Suppressor macrophage treated with lipopolysaccharide for 1 hour (primary cell): ENCODE data around the gene ZFYVE27.
A peak's percentile ranks its signal among the peaks of the same experiment; 100 is the strongest.

Source experiments
- DNase-seq, 3 donors: peaks; one replicate each; pipeline ENCODE4 v3.0.0-alpha.2; 2020 to 2022

Gene ZFYVE27

GRCh38 chr10:97714401-97715258 is 22.3 kb upstream of the ZFYVE27 start:
- DNase-seq: peak; percentile 69 to 81 (median 76)

- DNase-seq: no peak
These were observed 21.6 kb upstream of the ZFYVE27 start for GRCh38 chr10:97715259-97715874.

GRCh38 chr10:97717627-97718026 is 19.3 kb upstream of the ZFYVE27 start:
- no peak for DNase-seq

DNA sequence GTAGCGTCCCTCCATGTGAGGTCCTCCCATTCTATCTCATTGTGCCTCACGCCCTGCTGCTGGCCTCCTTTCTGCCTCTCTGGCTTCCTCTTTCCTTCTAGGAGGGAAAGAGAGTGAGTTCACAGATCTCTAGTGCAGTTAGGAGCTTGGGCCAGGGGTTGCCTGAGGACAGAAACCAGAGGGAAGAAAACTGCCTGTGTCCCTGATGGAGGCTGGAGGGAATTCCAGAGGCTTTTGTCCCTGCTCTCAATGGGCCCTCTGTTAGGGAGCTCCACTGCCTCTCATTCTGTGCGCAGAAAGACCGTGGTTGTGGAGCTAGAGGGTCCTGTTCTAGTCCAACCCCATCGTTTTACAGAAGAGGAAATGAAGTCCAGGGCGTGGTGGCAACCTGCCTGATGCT is 18.8 kb upstream of the ZFYVE27 start:
- peak; percentile 47 to 55 (median 47) for DNase-seq

DNA sequence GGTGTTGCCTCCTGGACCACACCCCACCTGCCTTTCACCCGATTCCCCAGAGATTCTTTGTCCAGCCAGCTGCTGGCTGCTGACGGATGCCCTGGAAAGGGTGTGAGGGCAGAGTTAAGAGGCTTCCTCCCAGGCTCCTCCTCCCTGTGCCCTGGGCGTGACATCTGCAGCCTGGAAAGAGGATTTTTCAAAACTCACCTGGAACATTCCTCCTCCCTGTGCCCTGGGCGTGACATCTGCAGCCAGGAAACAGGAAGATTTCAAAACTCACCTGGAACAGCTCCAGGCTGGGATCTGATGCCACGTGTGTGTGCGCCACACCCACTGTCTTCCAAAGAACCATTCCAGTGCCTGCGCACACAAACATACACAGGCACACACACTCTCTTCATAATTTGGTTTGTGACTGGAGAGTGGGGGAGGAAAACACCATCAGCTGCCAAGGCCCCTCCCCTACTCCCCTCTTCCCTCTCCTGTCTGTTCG is 18.2 kb upstream of the ZFYVE27 start:
- DNase-seq: peak in 1 of 3 donors; percentile 6

GRCh38 chr10:97719602-97720001 is 17.3 kb upstream of the ZFYVE27 start:
- DNase-seq: peak in 1 of 3 donors; percentile 9

GRCh38 chr10:97721871-97722780 is 14.8 kb upstream of the ZFYVE27 start:
- DNase-seq: peak in 1 of 3 donors; percentile 14

GRCh38 chr10:97723001-97723400 is 13.9 kb upstream of the ZFYVE27 start:
- DNase-seq: peak; percentile 42 to 60 (median 57)

- peak; percentile 82 to 95 (median 91) for DNase-seq
These were observed 12.5 kb upstream of the ZFYVE27 start for GRCh38 chr10:97724341-97724941.

DNA sequence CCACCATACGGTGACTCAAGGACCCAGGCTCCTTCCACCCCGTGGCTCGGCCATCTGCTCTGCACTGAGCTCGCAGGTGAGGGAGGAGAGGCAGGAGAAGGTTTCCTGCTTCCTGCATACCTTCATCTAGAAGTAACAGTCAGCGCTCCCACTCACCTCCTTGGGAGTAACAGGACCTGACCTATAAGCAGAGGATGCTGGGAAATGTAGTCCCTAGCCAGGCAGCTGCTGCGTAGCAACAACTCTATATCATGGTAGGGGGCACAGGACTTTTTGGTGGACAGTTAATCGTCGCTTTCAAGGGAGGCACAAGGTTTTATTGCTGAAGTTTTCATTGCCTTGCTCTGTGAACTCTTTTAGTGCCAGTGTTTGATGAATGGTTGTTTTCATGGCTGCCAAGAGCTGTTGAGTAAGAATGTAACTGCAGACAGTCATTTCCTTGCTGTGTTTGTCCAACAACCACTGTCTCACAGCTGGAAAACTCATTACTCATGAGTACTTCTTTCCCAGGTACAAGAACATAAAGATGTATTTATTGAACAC is 10.2 kb upstream of the ZFYVE27 start:
- peak in 1 of 3 donors; percentile 17 for DNase-seq

DNA sequence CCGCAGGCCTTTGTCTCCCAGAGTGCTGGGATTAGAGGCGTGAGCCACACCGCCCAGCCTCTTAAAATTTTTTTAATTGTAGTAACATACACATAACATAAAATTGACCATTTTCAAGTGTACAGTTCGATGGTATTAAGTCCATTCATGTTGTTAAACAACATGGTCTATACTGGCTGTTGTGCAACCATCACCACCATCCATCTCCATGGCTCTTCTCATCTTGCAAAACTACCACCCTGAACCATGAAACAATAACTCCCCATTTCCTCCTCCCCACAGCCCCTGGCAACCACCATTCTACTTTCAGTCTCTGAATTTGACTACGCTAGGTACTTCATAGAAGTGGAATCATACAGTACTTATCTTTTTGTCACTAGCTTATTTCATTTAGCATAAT is 7.9 kb upstream of the ZFYVE27 start:
- DNase-seq: peak in 1 of 3 donors; percentile 15

DNA sequence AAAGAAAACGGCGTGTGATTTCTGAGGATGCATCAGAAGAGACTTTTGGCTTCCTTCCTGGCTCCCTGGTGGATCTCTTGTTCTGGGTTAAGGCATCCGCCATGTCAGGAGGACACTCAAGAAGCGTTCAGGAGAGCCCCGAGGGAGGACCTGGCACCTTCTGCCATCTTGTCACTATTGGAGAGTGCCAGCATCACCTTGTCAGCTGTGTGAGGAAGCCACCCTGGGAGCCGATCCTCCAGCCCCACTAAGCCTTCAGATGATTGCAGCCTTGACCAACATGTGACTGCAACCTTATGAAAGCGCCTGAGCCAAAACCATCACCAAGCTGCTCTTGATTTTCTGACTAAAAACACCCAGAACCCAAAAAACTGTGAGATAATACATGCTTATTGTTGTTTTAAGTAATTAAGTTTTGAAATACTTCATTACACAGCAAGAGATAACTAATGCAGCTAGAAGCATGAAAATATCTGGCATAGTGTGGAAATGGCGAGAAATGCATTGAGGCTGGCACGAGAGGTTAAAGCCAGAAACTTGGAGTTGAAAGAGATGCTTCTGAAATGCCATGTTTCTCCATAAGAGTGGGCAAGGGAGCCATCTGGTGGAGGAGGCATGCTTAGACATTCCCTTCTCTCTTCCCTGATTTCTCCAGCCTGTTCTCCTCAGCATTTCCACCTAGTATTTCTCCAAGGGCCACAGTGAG is 5.4 kb upstream of the ZFYVE27 start:
- DNase-seq: peak; percentile 81 to 88 (median 87)

DNA sequence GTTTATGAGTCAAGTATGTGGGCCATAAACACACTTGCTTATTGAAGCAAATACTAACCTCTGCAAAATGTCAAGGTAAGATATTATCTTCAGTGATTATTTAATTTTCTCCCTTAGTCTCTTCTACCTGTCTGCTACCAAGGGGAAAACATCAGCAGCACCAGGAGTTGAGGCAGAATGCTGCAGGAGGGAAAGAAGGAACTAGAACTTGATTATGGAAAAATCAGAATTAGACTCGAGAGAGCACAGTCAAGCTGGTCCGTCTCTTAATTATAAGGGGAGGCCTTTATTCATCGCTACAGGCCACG is 4.9 kb upstream of the ZFYVE27 start:
- DNase-seq: no peak

DNA sequence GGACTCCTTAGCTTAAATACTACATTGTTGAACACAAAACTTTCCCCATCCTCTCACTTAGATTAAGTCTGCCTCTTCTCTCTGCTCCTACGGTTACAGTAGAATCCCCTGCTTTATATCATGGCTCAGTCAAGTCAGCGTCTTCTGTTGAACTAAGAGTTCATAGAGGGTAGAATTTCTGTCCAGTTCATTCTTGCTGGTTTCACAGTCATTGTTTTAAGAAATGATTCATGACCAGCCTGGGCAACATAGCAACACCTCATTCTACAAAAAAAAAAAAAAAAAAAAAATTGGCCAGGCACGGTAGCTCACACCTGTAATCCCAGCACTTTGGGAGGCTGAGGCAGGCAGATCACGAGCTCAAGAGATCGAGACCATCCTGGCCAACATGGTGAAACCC is 3.7 kb upstream of the ZFYVE27 start:
- DNase-seq: peak in 1 of 3 donors; percentile 14

GRCh38 chr10:97734021-97734420 is 2.9 kb upstream of the ZFYVE27 start:
- DNase-seq: no peak

GRCh38 chr10:97736403-97736901 is 476 bp upstream of the ZFYVE27 start:
- DNase-seq: peak in 1 of 3 donors; percentile 8

- DNase-seq: no peak
These were observed 890 bp downstream of the ZFYVE27 start for GRCh38 chr10:97737770-97738265.

DNA sequence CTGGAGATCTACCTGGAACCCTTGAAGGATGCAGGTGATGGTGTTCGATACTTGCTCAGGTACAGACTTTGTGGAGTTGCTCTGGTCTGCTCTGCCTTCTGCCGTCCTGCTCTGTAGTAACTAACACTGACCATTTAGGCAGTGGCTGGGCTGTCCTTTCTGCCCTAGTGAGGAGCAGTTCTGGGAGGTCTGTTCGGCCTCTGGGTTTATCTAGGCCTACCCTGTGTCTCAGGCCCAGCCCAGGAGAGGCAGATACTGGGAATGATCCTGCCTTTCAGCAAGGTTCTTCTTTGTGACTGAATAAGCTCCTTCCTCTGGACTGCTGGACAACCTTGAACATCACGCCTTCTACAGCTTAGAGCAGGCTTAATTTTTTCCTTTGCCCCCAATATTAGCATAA is 1.7 kb downstream of the ZFYVE27 start:
- peak in 1 of 3 donors; percentile 12 for DNase-seq

DNA sequence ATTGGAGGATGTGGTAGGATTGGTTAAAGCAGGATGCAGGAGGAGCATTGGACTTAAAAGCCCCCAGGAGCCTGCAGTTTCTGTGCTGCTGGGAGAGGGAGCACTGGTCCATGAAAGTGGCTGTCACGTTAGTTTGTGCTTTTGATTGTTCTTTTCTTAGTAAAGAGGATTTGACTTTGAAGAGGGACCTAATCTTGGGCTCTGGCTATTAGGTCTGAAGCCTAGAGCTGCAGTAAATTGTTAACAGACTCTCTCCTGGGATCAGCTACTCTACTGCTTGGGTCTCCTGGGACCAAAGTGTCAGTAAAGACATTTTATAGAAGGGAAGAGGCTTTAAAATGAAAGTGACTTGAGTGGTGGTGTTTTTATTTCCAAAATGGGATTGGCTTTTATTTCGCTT is 3.7 kb downstream of the ZFYVE27 start:
- DNase-seq: peak in 1 of 3 donors; percentile 5

DNA sequence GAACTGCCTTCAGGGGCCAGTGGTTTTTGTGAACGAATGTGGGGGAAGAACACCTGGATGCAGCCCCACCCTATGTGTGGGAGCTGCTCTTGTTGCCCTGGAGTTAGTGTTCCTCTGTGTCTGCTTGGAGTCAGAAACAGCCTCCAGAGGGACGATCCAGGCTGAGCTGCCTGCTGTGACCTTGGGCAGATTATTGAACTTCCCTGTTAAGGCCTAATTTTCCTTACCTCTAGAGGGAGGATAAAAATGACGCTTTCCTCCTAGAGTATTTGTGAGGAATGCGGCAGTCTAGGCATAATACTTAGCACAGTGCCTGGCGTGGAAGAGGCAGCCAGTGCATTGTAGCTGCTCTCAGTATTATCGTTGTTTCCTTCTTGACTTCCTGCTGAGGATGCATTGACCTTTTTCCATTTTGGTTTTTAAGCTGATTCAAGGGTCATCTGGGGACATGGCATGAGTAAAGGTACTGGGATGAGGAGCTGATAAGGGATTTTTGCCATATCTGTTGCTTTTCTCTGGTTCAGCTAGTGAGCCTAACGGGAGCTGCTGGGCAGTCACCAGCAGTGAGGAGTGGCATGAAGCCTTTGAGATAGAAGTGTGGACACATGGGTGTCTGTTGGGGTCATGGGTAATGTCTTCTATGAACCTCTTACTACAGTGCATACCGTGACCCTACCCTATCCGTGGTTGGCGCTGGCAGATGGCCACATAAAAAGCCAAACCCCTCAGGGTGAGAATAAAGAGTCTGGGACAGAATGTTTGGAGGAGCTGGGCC is 6.4 kb downstream of the ZFYVE27 start:
- peak in 1 of 3 donors; percentile 17 for DNase-seq
